Fibroblast of villous mesenchyme (primary cell): ENCODE measurements around the gene SNRNP25. TPM values are rescaled to one million over a fixed set of nuclear protein-coding genes. Genes with fewer than 3 reads are reported as not detected.

Experiments used
- DNase-seq: peaks from one replicate; pipeline ENCODE4 v3.0.0-alpha.2; 2010; ENCODE audit warnings: low read depth
- H3K4me3 ChIP-seq: 2 replicates; pipeline ENCODE4 v1.5.1; 2011; ENCODE audit warnings: low read depth, mild to moderate bottlenecking, low read length
- total RNA-seq: library from RNA; depleted of rRNA; stranded (reverse); fragments of >200 nt; gene quantifications from 2 replicates; pipeline ENCODE4 v1.2.3, GENCODE V29; 2012
- TF ChIP-seq, protein P1 (sequence below): IDR thresholded peaks from 2 replicates; pipeline ENCODE4 v1.5.1; 2012; ENCODE audit warnings: low read depth, mild to moderate bottlenecking, low read length; ENCODE audit not compliant: insufficient read depth

The SNRNP25 gene
- total RNA-seq, 1 donor: 22.5 TPM

DNA sequence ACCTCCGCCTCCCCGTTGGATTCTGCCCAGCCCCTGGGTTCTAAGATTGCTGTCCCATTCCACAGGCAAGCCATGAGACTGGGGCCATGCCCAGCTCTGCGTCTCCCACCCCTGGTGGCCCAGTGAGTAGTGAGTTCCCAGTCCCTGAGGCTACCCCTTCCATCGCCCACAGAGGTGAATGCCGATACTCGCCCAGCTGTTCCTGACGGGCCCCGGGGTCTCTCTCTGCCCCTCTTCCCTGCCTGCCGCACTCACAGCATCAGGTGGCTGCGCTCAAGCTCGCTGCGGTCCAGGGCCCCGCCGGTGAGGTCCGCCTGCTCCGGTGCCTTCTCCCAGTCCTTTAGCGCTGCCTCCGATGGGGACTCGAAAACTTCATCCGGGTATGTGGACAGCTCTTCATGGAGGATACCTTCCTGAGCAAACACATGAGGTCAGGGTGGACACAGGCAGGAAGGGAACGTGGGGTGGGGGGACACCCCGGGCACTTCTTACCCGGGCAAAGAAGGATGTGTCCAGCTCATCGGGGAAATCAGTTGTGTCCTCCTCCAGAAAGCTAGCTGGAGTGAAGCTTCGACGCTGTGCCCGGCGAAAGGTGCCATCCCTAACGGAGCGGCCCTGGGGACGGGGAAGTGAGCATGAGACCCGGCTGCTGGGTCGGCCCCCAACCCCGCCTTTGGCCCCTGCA lies 8.8 kb downstream of the SNRNP25 start:
- no peak overlapping the region for H3K4me3 ChIP-seq
- TF ChIP-seq, protein P1, sequence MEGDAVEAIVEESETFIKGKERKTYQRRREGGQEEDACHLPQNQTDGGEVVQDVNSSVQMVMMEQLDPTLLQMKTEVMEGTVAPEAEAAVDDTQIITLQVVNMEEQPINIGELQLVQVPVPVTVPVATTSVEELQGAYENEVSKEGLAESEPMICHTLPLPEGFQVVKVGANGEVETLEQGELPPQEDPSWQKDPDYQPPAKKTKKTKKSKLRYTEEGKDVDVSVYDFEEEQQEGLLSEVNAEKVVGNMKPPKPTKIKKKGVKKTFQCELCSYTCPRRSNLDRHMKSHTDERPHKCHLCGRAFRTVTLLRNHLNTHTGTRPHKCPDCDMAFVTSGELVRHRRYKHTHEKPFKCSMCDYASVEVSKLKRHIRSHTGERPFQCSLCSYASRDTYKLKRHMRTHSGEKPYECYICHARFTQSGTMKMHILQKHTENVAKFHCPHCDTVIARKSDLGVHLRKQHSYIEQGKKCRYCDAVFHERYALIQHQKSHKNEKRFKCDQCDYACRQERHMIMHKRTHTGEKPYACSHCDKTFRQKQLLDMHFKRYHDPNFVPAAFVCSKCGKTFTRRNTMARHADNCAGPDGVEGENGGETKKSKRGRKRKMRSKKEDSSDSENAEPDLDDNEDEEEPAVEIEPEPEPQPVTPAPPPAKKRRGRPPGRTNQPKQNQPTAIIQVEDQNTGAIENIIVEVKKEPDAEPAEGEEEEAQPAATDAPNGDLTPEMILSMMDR: no peak
- no peak for DNase-seq

DNA sequence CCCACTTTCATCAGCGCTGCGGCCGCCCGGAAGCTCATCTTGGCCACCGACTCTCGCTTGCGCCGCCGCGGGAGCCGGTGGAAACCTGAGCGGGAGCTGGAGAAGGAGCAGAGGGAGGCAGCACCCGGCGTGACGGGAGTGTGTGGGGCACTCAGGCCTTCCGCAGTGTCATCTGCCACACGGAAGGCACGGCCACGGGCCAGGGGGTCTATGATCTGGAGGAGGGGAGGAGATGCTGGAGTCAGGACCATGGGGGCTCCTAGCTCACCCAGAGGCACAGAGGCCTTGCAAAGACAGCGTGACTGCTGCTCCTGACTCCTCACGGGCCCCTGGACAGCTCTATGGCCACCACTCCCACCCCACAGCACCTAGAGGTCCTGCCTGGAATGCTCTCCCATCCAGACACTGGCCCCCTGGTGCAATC lies 9.4 kb downstream of the SNRNP25 start:
- DNase-seq: no peak
- no peak overlapping the region for H3K4me3 ChIP-seq
- TF ChIP-seq, protein P1: no peak

DNA sequence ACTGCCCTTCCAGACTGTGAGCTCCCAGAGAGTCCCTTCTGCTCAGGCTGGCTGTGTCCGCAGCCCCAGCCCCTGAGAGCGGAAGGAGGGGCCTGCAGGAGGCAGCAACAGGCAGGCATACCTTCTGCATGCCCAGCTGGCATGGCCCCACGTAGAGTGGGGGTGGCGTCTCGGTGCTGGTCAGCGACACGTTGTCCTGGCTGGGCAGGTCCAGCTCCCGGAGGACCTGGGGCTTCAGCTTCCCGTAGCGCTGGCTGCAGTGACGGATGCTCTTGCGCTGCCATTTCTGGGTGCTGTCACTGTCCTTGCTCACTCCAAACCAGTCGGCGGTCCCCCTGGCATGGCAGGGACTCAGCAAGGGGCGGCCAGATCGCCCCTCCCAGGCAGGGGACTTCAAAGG lies 9.8 kb downstream of the SNRNP25 start:
- no peak for DNase-seq
- TF ChIP-seq, protein P1: no peak
- H3K4me3 ChIP-seq: no peak overlapping the region

DNA sequence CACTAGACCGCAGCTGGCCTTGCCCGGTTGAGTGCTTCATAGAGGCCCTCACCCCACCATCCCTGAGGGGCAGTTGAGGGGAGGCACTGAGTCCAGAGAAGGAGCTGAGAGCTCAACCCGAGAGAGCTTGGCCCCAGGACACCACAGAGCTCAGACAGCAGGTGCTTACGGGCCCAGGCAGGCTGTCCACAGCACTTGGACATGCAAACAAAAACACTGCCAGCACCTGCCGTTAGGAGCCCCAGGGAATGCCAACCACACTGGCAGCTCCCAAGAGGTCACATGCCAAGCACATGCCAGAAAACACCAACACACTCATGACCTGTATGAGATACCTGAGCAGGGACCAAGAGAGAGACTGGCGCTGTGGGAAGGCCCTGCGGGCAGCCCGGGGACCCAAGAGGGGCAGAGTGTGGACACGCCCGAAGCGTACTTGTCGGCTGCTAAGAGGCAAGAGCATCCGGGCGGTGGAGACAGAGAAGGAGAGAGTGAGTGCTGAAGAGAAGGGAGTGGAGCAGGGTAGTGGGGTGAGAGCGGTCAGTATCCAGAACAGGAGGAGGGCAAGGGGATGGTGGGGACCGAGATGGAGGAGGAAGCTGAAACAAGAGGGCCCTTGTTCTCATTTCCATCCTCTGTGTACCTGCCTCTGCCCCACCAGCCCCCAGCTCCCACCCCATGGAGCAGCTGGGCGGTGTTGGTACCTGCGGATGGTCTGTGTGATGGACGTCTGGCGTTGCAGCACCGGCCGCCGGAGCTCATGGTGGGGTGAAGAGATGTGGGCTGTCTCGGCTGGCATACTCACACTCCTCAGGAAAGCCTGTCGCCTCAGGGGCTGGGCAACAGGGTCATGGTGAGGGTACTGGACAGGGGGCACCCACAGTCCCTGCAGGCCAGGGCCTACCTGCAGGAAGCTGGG lies 10.6 kb downstream of the SNRNP25 start:
- no peak for DNase-seq
- TF ChIP-seq, protein P1: no peak
- H3K4me3 ChIP-seq: no peak overlapping the region

DNA sequence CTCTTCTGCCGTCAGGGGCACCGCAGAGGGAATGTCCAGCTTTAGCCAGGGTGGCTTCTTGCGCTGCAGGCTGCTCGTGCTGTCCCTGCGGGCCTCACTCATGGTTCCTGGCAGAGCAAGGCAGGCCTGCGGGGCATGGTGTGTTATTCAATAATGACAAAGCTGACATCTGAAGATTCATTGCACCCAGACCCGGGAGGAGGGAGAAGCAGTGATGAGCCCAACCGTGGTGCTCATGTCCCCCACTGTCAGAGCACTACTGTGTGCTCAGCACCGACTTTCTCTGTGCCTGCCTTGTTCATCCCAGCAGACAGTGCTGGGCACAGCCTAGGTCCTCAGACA lies 11.3 kb downstream of the SNRNP25 start:
- DNase-seq: no peak
- TF ChIP-seq, protein P1: no peak

DNA sequence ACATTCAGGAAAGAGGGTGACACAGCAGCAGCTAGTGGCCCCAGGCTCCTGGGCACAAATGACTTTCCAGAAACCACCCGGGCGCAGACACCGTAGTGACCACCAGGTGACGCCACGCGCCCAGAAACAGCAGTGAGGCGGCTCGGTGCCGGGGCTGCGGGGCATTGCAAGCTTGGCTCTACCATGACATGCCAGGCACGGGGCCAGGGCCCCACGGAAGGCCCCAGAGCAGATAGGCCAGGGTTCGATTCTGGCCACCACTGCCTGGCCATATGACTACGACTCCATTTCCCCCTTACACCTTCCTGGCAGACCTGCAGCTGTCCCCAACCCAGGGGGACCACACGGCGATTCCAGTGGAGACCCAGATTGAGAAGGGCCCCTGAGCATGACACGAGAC lies 12.1 kb downstream of the SNRNP25 start:
- H3K4me3 ChIP-seq: no peak overlapping the region
- peak; percentile 72 for DNase-seq
- TF ChIP-seq, protein P1: peak; percentile 97

More for the DNA sequence above, 11.3 kb downstream of the SNRNP25 start:
- H3K4me3 ChIP-seq: no peak overlapping the region
